Fibroblast of the aortic adventitia (primary cell): ENCODE results near the gene MCC. TPM values are rescaled to one million over a fixed set of nuclear protein-coding genes. Genes with fewer than 3 reads are reported as not detected.

ENCODE experiments used
- DNase-seq: peaks from one replicate; pipeline ENCODE4 v3.0.0-alpha.2; 2010; ENCODE audit warnings: low read depth
- H3K4me3 ChIP-seq: 2 replicates; pipeline ENCODE4 v1.5.1; 2011; ENCODE audit warnings: low read depth, mild to moderate bottlenecking, control low read depth, low read length, moderate library complexity
- CTCF ChIP-seq: IDR thresholded peaks from 2 replicates; pipeline ENCODE4 v1.5.1; 2011; ENCODE audit warnings: mild to moderate bottlenecking, low read length, control low read depth, inconsistent platforms; ENCODE audit not compliant: insufficient read depth
- total RNA-seq: library from RNA; depleted of rRNA; stranded (reverse); fragments of >200 nt; gene quantifications from 2 replicates; pipeline ENCODE4 v1.2.3, GENCODE V29; 2012; ENCODE audit warnings: low replicate concordance

Gene MCC
- total RNA-seq, 1 donor, result 62.4 TPM

GRCh38 chr5:113495422-113495841 is 7.2 kb upstream of the MCC start:
- no peak for TF ChIP-seq CTCF
- H3K4me3 ChIP-seq, result no peak overlapping the region
- peak; percentile 60 for DNase-seq

- no peak overlapping the region for H3K4me3 ChIP-seq
- TF ChIP-seq CTCF, result no peak
- no peak for DNase-seq
Observed at GRCh38 chr5:113493446-113493845, 5.2 kb upstream of the MCC start.

GRCh38 chr5:113491022-113491421 is 2.8 kb upstream of the MCC start:
- H3K4me3 ChIP-seq, result no peak overlapping the region
- no peak for DNase-seq
- no peak for TF ChIP-seq CTCF

GRCh38 chr5:113490317-113490716 is 2.1 kb upstream of the MCC start:
- no peak for DNase-seq
- no peak for TF ChIP-seq CTCF
- H3K4me3 ChIP-seq, result no peak overlapping the region

- H3K4me3 ChIP-seq, result no peak overlapping the region
- peak; percentile 98 for DNase-seq
- no peak for TF ChIP-seq CTCF
Observed at GRCh38 chr5:113489299-113489698, 1.0 kb upstream of the MCC start.

- H3K4me3 ChIP-seq, result peak overlapping the region; percentile 85
- DNase-seq, result peak; percentile 25
- no peak for TF ChIP-seq CTCF
Observed at GRCh38 chr5:113488645-113489184, 462 bp upstream of the MCC start.

GRCh38 chr5:113487416-113487780 is 855 bp downstream of the MCC start:
- no peak for TF ChIP-seq CTCF
- H3K4me3 ChIP-seq, result peak overlapping the region; percentile 85
- DNase-seq, result peak; percentile 23
